ENCODE data around the gene SH3RF3. TPM values are rescaled to one million over a fixed set of nuclear protein-coding genes. Genes with fewer than 3 reads are reported as not detected.
A peak's percentile ranks its signal among the peaks of the same experiment; 100 is the strongest.

Gene SH3RF3
- total RNA-seq, 3 donors from 2014 or later (not counting 1 experiment from before 2014, with no cell fraction given): 0.23 to 0.61 (median 0.34) TPM

- peaks cover 0 to 11% of the 10 kb centered on the region in 2 donors for H3K4me1 Mint-ChIP-seq
- 30% methylated on average over 5 of the region's 5 CpGs for WGBS (ENCODE audit: insufficient coverage)
- ATAC-seq (peak in 1 of 3 donors; percentile 60), DNase-seq (peak in 1 of 2 donors; percentile 73)
- Histone ChIP-seq H3K27me3 (ENCODE audit: control insufficient read depth, insufficient read depth, low read length) (no peaks in the 10 kb centered on the region), H3K27ac (ENCODE audit: low read length) (no peak overlapping the region), H3K9me3 (ENCODE audit: control insufficient read depth, insufficient read depth, low read length) (no peaks in the 10 kb centered on the region), H3K36me3 (ENCODE audit: control insufficient read depth, insufficient read depth, low read length) (no peaks in the 10 kb centered on the region), H3K4me3 (ENCODE audit: low read length) (no peak overlapping the region), H3K4me1 (ENCODE audit: control insufficient read depth, insufficient read depth, low read length) (peaks cover 6% of the 10 kb centered on the region)
- H3K27ac Mint-ChIP-seq: no peak overlapping the region
- no peak overlapping the region for H3K4me3 Mint-ChIP-seq
- no peaks in the 10 kb centered on the region for H3K9me3 Mint-ChIP-seq
- H3K36me3 Mint-ChIP-seq: no peaks in the 10 kb centered on the region
- TF ChIP-seq CTCF (IDR thresholded peaks at IDR 0.05): no peak
- H3K27me3 Mint-ChIP-seq (ENCODE audit: low read depth in 2 of 2): peaks cover 10 to 11% of the 10 kb centered on the region in 2 donors
- intact Hi-C loops (cut with micrococcal nuclease): no loop called here
Observed at GRCh38 chr2:109144271-109144670, 15.3 kb downstream of the SH3RF3 start.

GRCh38 chr2:109144721-109145120, 15.7 kb downstream of the SH3RF3 start:
- Histone ChIP-seq H3K27me3 (ENCODE audit: control insufficient read depth, insufficient read depth, low read length) (no peaks in the 10 kb centered on the region), H3K4me3 (ENCODE audit: low read length) (no peak overlapping the region), H3K9me3 (ENCODE audit: control insufficient read depth, insufficient read depth, low read length) (no peaks in the 10 kb centered on the region), H3K4me1 (ENCODE audit: control insufficient read depth, insufficient read depth, low read length) (peaks cover 6% of the 10 kb centered on the region), H3K36me3 (ENCODE audit: control insufficient read depth, insufficient read depth, low read length) (no peaks in the 10 kb centered on the region), H3K27ac (ENCODE audit: low read length) (no peak overlapping the region)
- H3K27ac Mint-ChIP-seq: no peak overlapping the region
- H3K27me3 Mint-ChIP-seq (ENCODE audit: low read depth in 2 of 2): peaks cover 10 to 11% of the 10 kb centered on the region in 2 donors
- H3K4me1 Mint-ChIP-seq: peaks cover 0 to 11% of the 10 kb centered on the region in 2 donors
- no peak overlapping the region for H3K4me3 Mint-ChIP-seq
- DNase-seq: no peak
- H3K36me3 Mint-ChIP-seq: no peaks in the 10 kb centered on the region
- TF ChIP-seq CTCF (IDR thresholded peaks at IDR 0.05): no peak
- WGBS (ENCODE audit: insufficient coverage): 96% methylated on average over 15 of the region's 15 CpGs
- intact Hi-C loops (cut with micrococcal nuclease): no loop called here
- no peaks in the 10 kb centered on the region for H3K9me3 Mint-ChIP-seq
- no peak for ATAC-seq

GRCh38 chr2:109145286-109145685, 16.3 kb downstream of the SH3RF3 start:
- TF ChIP-seq CTCF (IDR thresholded peaks at IDR 0.05): no peak
- H3K36me3 Mint-ChIP-seq: no peaks in the 10 kb centered on the region
- H3K27me3 Mint-ChIP-seq (ENCODE audit: low read depth in 2 of 2): peaks cover 7 to 10% of the 10 kb centered on the region in 2 donors
- H3K4me1 Mint-ChIP-seq: peaks cover 0 to 11% of the 10 kb centered on the region in 2 donors
- peaks cover 6% of the 10 kb centered on the region for H3K4me1 ChIP-seq (ENCODE audit: control insufficient read depth, insufficient read depth, low read length)
- no peaks in the 10 kb centered on the region for H3K27me3 ChIP-seq (ENCODE audit: control insufficient read depth, insufficient read depth, low read length)
- no peaks in the 10 kb centered on the region for H3K9me3 ChIP-seq (ENCODE audit: control insufficient read depth, insufficient read depth, low read length)
- H3K27ac Mint-ChIP-seq: no peak overlapping the region
- H3K9me3 Mint-ChIP-seq: no peaks in the 10 kb centered on the region
- ATAC-seq (no peak), DNase-seq (no peak)
- H3K36me3 ChIP-seq (ENCODE audit: control insufficient read depth, insufficient read depth, low read length): no peaks in the 10 kb centered on the region
- no peak overlapping the region for H3K4me3 ChIP-seq (ENCODE audit: low read length)
- intact Hi-C loops (cut with micrococcal nuclease): no loop called here
- no peak overlapping the region for H3K27ac ChIP-seq (ENCODE audit: low read length)
- WGBS (ENCODE audit: insufficient coverage): 89% methylated on average over 12 of the region's 12 CpGs
- H3K4me3 Mint-ChIP-seq: no peak overlapping the region

GRCh38 chr2:109147405-109147804, 18.4 kb downstream of the SH3RF3 start:
- H3K27me3 Mint-ChIP-seq (ENCODE audit: low read depth in 2 of 2): peaks cover 3 to 9% of the 10 kb centered on the region in 2 donors
- H3K36me3 Mint-ChIP-seq: no peaks in the 10 kb centered on the region
- no peaks in the 10 kb centered on the region for H3K9me3 Mint-ChIP-seq
- H3K4me1 ChIP-seq (ENCODE audit: control insufficient read depth, insufficient read depth, low read length): peaks cover 6% of the 10 kb centered on the region
- ATAC-seq: no peak
- H3K4me3 ChIP-seq (ENCODE audit: low read length): no peak overlapping the region
- 92% methylated on average over 4 of the region's 7 CpGs for WGBS (ENCODE audit: insufficient coverage)
- intact Hi-C loops (cut with micrococcal nuclease): no loop called here
- H3K4me1 Mint-ChIP-seq: peaks cover 0 to 11% of the 10 kb centered on the region in 2 donors
- H3K4me3 Mint-ChIP-seq: no peak overlapping the region
- DNase-seq: no peak
- no peak overlapping the region for H3K27ac ChIP-seq (ENCODE audit: low read length)
- H3K27me3 ChIP-seq (ENCODE audit: control insufficient read depth, insufficient read depth, low read length): no peaks in the 10 kb centered on the region
- no peak overlapping the region for H3K27ac Mint-ChIP-seq
- TF ChIP-seq CTCF (IDR thresholded peaks at IDR 0.05): no peak
- no peaks in the 10 kb centered on the region for H3K36me3 ChIP-seq (ENCODE audit: control insufficient read depth, insufficient read depth, low read length)
- H3K9me3 ChIP-seq (ENCODE audit: control insufficient read depth, insufficient read depth, low read length): no peaks in the 10 kb centered on the region
